Astrocyte (in vitro differentiated cells and primary cell): ENCODE results near the gene GZMM. TPM values are rescaled to one million over a fixed set of nuclear protein-coding genes. Genes with fewer than 3 reads are reported as not detected.
A peak's percentile ranks its signal among the peaks of the same experiment; 100 is the strongest.

ENCODE experiments used
- DNase-seq: peaks from one replicate; pipeline ENCODE4 v3.0.0-alpha.2; 2010; ENCODE audit warnings: low read depth
- FAIRE-seq: peaks from 2 replicates; lab custom pipeline; 2011; peaks lifted over from hg19 to GRCh38; lab: Jason Lieb, UNC
- H2AFZ ChIP-seq: 2 replicates; pipeline ENCODE4 v1.6.0; 2012; ENCODE audit warnings: low read depth, low read length, inconsistent platforms
- H3K27ac ChIP-seq: 2 replicates; pipeline ENCODE4 v1.5.1; 2011; ENCODE audit warnings: low read depth, low read length, inconsistent platforms
- H3K27me3 ChIP-seq: 2 replicates; pipeline ENCODE4 v1.6.0; 2011; ENCODE audit warnings: low read length, inconsistent platforms; ENCODE audit not compliant: insufficient read depth
- H3K36me3 ChIP-seq: 2 replicates; pipeline ENCODE4 v1.5.1; 2011; ENCODE audit warnings: low read length, inconsistent platforms; ENCODE audit not compliant: insufficient read depth
- H3K4me1 ChIP-seq: 2 replicates; pipeline ENCODE4 v1.5.1; 2011; ENCODE audit warnings: low read length, inconsistent platforms; ENCODE audit not compliant: insufficient read depth
- H3K4me2 ChIP-seq: 2 replicates; pipeline ENCODE4 v1.6.0; 2012; ENCODE audit warnings: low read length, inconsistent platforms
- H3K4me3 ChIP-seq: 2 replicates; pipeline ENCODE4 v1.5.1; 2011; ENCODE audit warnings: low read depth, mild to moderate bottlenecking, low read length, inconsistent platforms; ENCODE audit not compliant: insufficient read depth
- H3K79me2 ChIP-seq: 2 replicates; pipeline ENCODE4 v1.6.0; 2012; ENCODE audit warnings: mild to moderate bottlenecking, low read length, inconsistent platforms; ENCODE audit not compliant: insufficient read depth
- H3K9ac ChIP-seq: 2 replicates; pipeline ENCODE4 v1.6.0; 2012; ENCODE audit warnings: mild to moderate bottlenecking, low read length, inconsistent platforms
- H3K9me3 ChIP-seq: 2 replicates; pipeline ENCODE4 v1.5.1; 2012; ENCODE audit warnings: low read depth, mild to moderate bottlenecking, low read length, inconsistent platforms; ENCODE audit not compliant: insufficient read depth
- H4K20me1 ChIP-seq: 2 replicates; pipeline ENCODE4 v1.6.0; 2012; ENCODE audit warnings: low read length, inconsistent platforms; ENCODE audit not compliant: insufficient read depth
- H3K27ac Mint-ChIP-seq: one replicate; pipeline ENCODE4 v1.8.0; 2021; ENCODE audit warnings: mild to moderate bottlenecking, mixed read lengths; ENCODE audit not compliant: unreplicated experiment
- H3K27me3 Mint-ChIP-seq: one replicate; pipeline ENCODE4 v1.8.0; 2021; ENCODE audit warnings: low read depth, mixed read lengths; ENCODE audit not compliant: unreplicated experiment
- H3K36me3 Mint-ChIP-seq: one replicate; pipeline ENCODE4 v1.8.0; 2021; ENCODE audit warnings: low read depth, mixed read lengths; ENCODE audit not compliant: unreplicated experiment
- H3K4me1 Mint-ChIP-seq: one replicate; pipeline ENCODE4 v1.8.0; 2021; ENCODE audit warnings: low read depth, mixed read lengths; ENCODE audit not compliant: unreplicated experiment
- H3K4me3 Mint-ChIP-seq: one replicate; pipeline ENCODE4 v1.8.0; 2021; ENCODE audit warnings: mild to moderate bottlenecking, moderate library complexity, mixed read lengths; ENCODE audit not compliant: unreplicated experiment
- H3K9me3 Mint-ChIP-seq: one replicate; pipeline ENCODE4 v1.8.0; 2021; ENCODE audit warnings: mild to moderate bottlenecking, mixed read lengths; ENCODE audit not compliant: unreplicated experiment
- CTCF ChIP-seq: IDR thresholded peaks from 2 replicates; pipeline ENCODE4 v1.5.1; 2011; ENCODE audit warnings: low read depth, mild to moderate bottlenecking, inconsistent platforms, low read length, moderate library complexity; ENCODE audit not compliant: insufficient read depth
- EZH2 ChIP-seq: IDR thresholded peaks from 2 replicates; pipeline ENCODE4 v1.6.1; 2012; ENCODE audit warnings: mild to moderate bottlenecking, low read length, inconsistent platforms; ENCODE audit not compliant: insufficient read depth
- total RNA-seq: library from RNA; stranded (reverse); gene quantifications from 2 replicates; pipeline ENCODE4 v1.2.1, GENCODE V29; 2021

GZMM gene
- total RNA-seq, 1 donor from 2014 or later, result 0.70 TPM

GRCh38 chr19:498511-498891 lies 45.4 kb upstream of the GZMM start:
- DNase-seq, result no peak
- Mint-ChIP-seq H3K9me3 (peaks cover 6% of the 10 kb centered on the region), H3K4me3 (no peak overlapping the region), H3K27me3 (peaks cover 27% of the 10 kb centered on the region), H3K27ac (no peak overlapping the region), H3K36me3 (peaks cover 5% of the 10 kb centered on the region), H3K4me1 (no peaks in the 10 kb centered on the region)
- FAIRE-seq, result no peak
- Histone ChIP-seq H3K9ac (no peak overlapping the region), H3K79me2 (no peaks in the 10 kb centered on the region), H4K20me1 (peaks cover 2% of the 10 kb centered on the region), H3K4me2 (no peak overlapping the region), H2AFZ (no peak overlapping the region), H3K36me3 (no peaks in the 10 kb centered on the region), H3K4me3 (no peak overlapping the region), H3K4me1 (no peaks in the 10 kb centered on the region), H3K9me3 (peaks cover 3% of the 10 kb centered on the region), H3K27me3 (peaks cover 12% of the 10 kb centered on the region), H3K27ac (no peak overlapping the region)
- TF ChIP-seq CTCF, result no peak
- TF ChIP-seq EZH2, result no peak

GRCh38 chr19:498977-499623 lies 44.8 kb upstream of the GZMM start:
- peaks cover 2% of the 10 kb centered on the region for H4K20me1 ChIP-seq
- H3K27ac ChIP-seq, result no peak overlapping the region
- no peaks in the 10 kb centered on the region for H3K36me3 ChIP-seq
- peaks cover 3% of the 10 kb centered on the region for H3K9me3 ChIP-seq
- Mint-ChIP-seq H3K27ac (peak overlapping the region; percentile 55), H3K4me3 (no peak overlapping the region), H3K27me3 (peaks cover 27% of the 10 kb centered on the region), H3K9me3 (peaks cover 6% of the 10 kb centered on the region), H3K36me3 (peaks cover 3% of the 10 kb centered on the region), H3K4me1 (no peaks in the 10 kb centered on the region)
- no peaks in the 10 kb centered on the region for H3K79me2 ChIP-seq
- H3K4me1 ChIP-seq, result no peaks in the 10 kb centered on the region
- no peak for TF ChIP-seq CTCF
- no peak for TF ChIP-seq EZH2
- DNase-seq, result no peak
- FAIRE-seq, result no peak
- peaks cover 12% of the 10 kb centered on the region for H3K27me3 ChIP-seq
- H3K4me3 ChIP-seq, result no peak overlapping the region
- no peak overlapping the region for H3K4me2 ChIP-seq
- no peak overlapping the region for H2AFZ ChIP-seq
- H3K9ac ChIP-seq, result no peak overlapping the region

- H4K20me1 ChIP-seq, result peaks cover 2% of the 10 kb centered on the region
- TF ChIP-seq CTCF (no peak), EZH2 (no peak)
- no peak for FAIRE-seq
Measured at GRCh38 chr19:501646-502045, 42.2 kb upstream of the GZMM start.

More at GRCh38 chr19:501646-502045, 42.2 kb upstream of the GZMM start:
- H3K4me3 Mint-ChIP-seq, result no peak overlapping the region
- no peak overlapping the region for H3K27ac Mint-ChIP-seq
- no peaks in the 10 kb centered on the region for H3K4me1 Mint-ChIP-seq
- peaks cover 19% of the 10 kb centered on the region for H3K27me3 Mint-ChIP-seq
- no peak overlapping the region for H3K27ac ChIP-seq
- peaks cover 5% of the 10 kb centered on the region for H3K4me1 ChIP-seq
- no peaks in the 10 kb centered on the region for H3K79me2 ChIP-seq
- H3K36me3 Mint-ChIP-seq, result peaks cover 7% of the 10 kb centered on the region
- H2AFZ ChIP-seq, result no peak overlapping the region
- peaks cover 3% of the 10 kb centered on the region for H3K9me3 ChIP-seq
- H3K36me3 ChIP-seq, result no peaks in the 10 kb centered on the region
- no peak for DNase-seq
- peaks cover 12% of the 10 kb centered on the region for H3K27me3 ChIP-seq
- no peak overlapping the region for H3K4me2 ChIP-seq
- H3K4me3 ChIP-seq, result no peak overlapping the region
- peaks cover 6% of the 10 kb centered on the region for H3K9me3 Mint-ChIP-seq
- no peak overlapping the region for H3K9ac ChIP-seq
